HCT116 (cell line): Measurements from ENCODE around the gene NOP53. TPM values are rescaled to one million over a fixed set of nuclear protein-coding genes. Genes with fewer than 3 reads are reported as not detected.
"Not testable (repeated sequence)": the region's sequence is repeated elsewhere in the genome, so short reads cannot be mapped to it uniquely, and the experiment has no call there.

ENCODE experiments used
- ATAC-seq: fragments of 200-7000 bp; cut with Tn5 transposase; 2 replicates; pipeline ENCODE4 v1.9.1; 2020; ENCODE audit warnings: mild to moderate bottlenecking, moderate library complexity
- BruUV-seq: library from RNA; stranded (reverse); fragments of 400-500 nt; replicated peaks from 2 replicates; lab custom pipeline; 2021; lab: Mats Ljungman, UMichigan
- CTCF ChIA-PET: fragments of 300-600 bp; sonication (Branson Sonifier 250); formaldehyde crosslinking; loops from one replicate; lab custom pipeline; 2021; ENCODE audit warnings: antibody characterized with exemption; lab: Charles Lee
- POLR2A ChIA-PET: fragments of 300-600, 350-600 bp; sonication (Branson Sonifier 250); formaldehyde crosslinking; loops from one replicate; lab custom pipeline; 2021; ENCODE audit warnings: antibody characterized with exemption; lab: Charles Lee
- RAD21 ChIA-PET, 2 experiments: fragments of 300-600 bp; sonication (Branson Sonifier 250); formaldehyde crosslinking; loops; one replicate each; lab custom pipeline; 2023; ENCODE audit warnings: low total read pairs in 2 of 2; ENCODE audit not compliant: uncharacterized antibody in 2 of 2, unreplicated experiment in 2 of 2, low non-redundant PET in 1 of 2; lab: Charles Lee
- DNase-seq: peaks from one replicate; pipeline ENCODE4 v3.0.0-alpha.2; 2010; ENCODE audit warnings: low read depth, low spot score
- H2AFZ ChIP-seq: fragments of 200-600 bp; shearing (Covaris generic), sonication (generic); 2 replicates; pipeline ENCODE4 v1.6.1; 2017; ENCODE audit warnings: low read depth, mixed run types, mixed read lengths, antibody characterized with exemption, low read length; ENCODE audit not compliant: poor library complexity, severe bottlenecking
- H3K27ac ChIP-seq: 2 replicates; pipeline ENCODE4 v1.5.1; 2012; ENCODE audit warnings: low read depth, low read length
- H3K27me3 ChIP-seq: fragments of 200-600 bp; sonication (generic); 2 replicates; pipeline ENCODE4 v1.6.1; 2016; ENCODE audit warnings: mixed run types, low read length, mixed read lengths; ENCODE audit not compliant: insufficient read depth
- H3K36me3 ChIP-seq, 2 experiments: fragments of 200-500 bp in 1 of 2; fragments of 200-600 bp in 1 of 2; sonication (Bioruptor generic) in 1 of 2; sonication (generic) in 1 of 2; 2 replicates each; pipeline versions ENCODE4 v1.5.1 to v1.6.1; 2014 to 2016; ENCODE audit warnings: low read length in 2 of 2, inconsistent platforms in 1 of 2, mixed read lengths in 1 of 2, mixed run types in 1 of 2; ENCODE audit not compliant: insufficient read depth in 2 of 2, control insufficient read depth in 1 of 2
- H3K4me1 ChIP-seq, 2 experiments: fragments of 200-600 bp in 1 of 2; sonication (generic) in 1 of 2; 2 replicates each; pipeline versions ENCODE4 v1.5.1 to v1.6.1; 2012 to 2017; ENCODE audit warnings: low read length in 2 of 2, inconsistent platforms in 1 of 2, mild to moderate bottlenecking in 1 of 2, mixed read lengths in 1 of 2, mixed run types in 1 of 2, moderate library complexity in 1 of 2; ENCODE audit not compliant: insufficient read depth in 2 of 2, control insufficient read depth in 1 of 2
- H3K4me2 ChIP-seq: fragments of 200-600 bp; sonication (generic); 2 replicates; pipeline ENCODE4 v1.6.1; 2017; ENCODE audit warnings: mixed run types, low read length, mixed read lengths
- H3K4me3 ChIP-seq, 2 experiments: fragments of 200-600 bp in 1 of 2; sonication (generic) in 1 of 2; replicated peaks in 1 of 2; 2 replicates each; pipeline ENCODE4 v1.5.1; 2011 to 2016; ENCODE audit warnings: low read length in 2 of 2, control low read depth in 1 of 2, low read depth in 1 of 2, mild to moderate bottlenecking in 1 of 2, mixed read lengths in 1 of 2, mixed run types in 1 of 2
- H3K79me2 ChIP-seq: fragments of 200-600 bp; sonication (generic); 2 replicates; pipeline ENCODE4 v1.6.1; 2017; ENCODE audit warnings: mild to moderate bottlenecking, mixed run types, low read length, moderate library complexity, mixed read lengths; ENCODE audit not compliant: insufficient read depth
- H3K9ac ChIP-seq: fragments of 200-600 bp; sonication (generic); 2 replicates; pipeline ENCODE4 v1.6.1; 2016; ENCODE audit warnings: low read length, mixed read lengths
- H3K9me2 ChIP-seq: fragments of 200-600 bp; sonication (generic), shearing (Covaris generic); 2 replicates; pipeline ENCODE4 v1.6.1; 2017; ENCODE audit warnings: mixed run types, mild to moderate bottlenecking, moderate library complexity; ENCODE audit not compliant: insufficient read depth
- H3K9me3 ChIP-seq, 2 experiments: fragments of 200-500 bp in 1 of 2; fragments of 200-600 bp in 1 of 2; sonication (Bioruptor generic) in 1 of 2; sonication (generic) in 1 of 2; 2 replicates each; pipeline ENCODE4 v1.6.1; 2014 to 2017; ENCODE audit warnings: low read length in 2 of 2, mixed read lengths in 2 of 2, inconsistent platforms in 1 of 2, low read depth in 1 of 2, mild to moderate bottlenecking in 1 of 2, mixed run types in 1 of 2, moderate library complexity in 1 of 2; ENCODE audit not compliant: control insufficient read depth in 1 of 2, insufficient read depth in 1 of 2
- H4K20me1 ChIP-seq: fragments of 200-600 bp; sonication (generic), shearing (Covaris generic); 2 replicates; pipeline ENCODE4 v1.6.1; 2017; ENCODE audit warnings: mixed run types, mild to moderate bottlenecking, moderate library complexity; ENCODE audit not compliant: insufficient read depth
- ELF1 ChIP-seq: IDR thresholded peaks from 2 replicates; pipeline ENCODE4 v1.6.1; 2012; ENCODE audit warnings: low read depth, borderline replicate concordance
- FOSL1 ChIP-seq: IDR thresholded peaks from 2 replicates; pipeline ENCODE4 v1.6.1; 2012; ENCODE audit warnings: low read depth
- JUND ChIP-seq: IDR thresholded peaks from 2 replicates; pipeline ENCODE4 v1.6.1; 2012
- MAX ChIP-seq: IDR thresholded peaks from 2 replicates; pipeline ENCODE4 v1.6.1; 2012
- SIN3A ChIP-seq: IDR thresholded peaks from 2 replicates; pipeline ENCODE4 v1.6.1; 2012; ENCODE audit warnings: low read depth
- SRF ChIP-seq: IDR thresholded peaks from 2 replicates; pipeline ENCODE4 v1.6.1; 2012; ENCODE audit warnings: low read depth
- YY1 ChIP-seq: IDR thresholded peaks from 2 replicates; pipeline ENCODE4 v1.6.1; 2011; ENCODE audit warnings: low read length, low read depth, moderate library complexity, mild to moderate bottlenecking; ENCODE audit not compliant: insufficient replicate concordance; ENCODE audit errors: extremely low read depth
- ZFX ChIP-seq: fragments of 450-650 bp; IDR thresholded peaks from 2 replicates; pipeline ENCODE4 v1.6.1; 2017
- ZNF274 ChIP-seq: fragments of 200-500 bp; sonication (Bioruptor generic); IDR thresholded peaks from 2 replicates; pipeline ENCODE4 v1.6.1; 2014; ENCODE audit warnings: mild to moderate bottlenecking, low read depth, low read length, inconsistent platforms
- intact Hi-C: fragments of 100-400 bp; cut with micrococcal nuclease; formaldehyde crosslinking; loops from 2 replicates; pipeline ENCODE4 v1.10.0; 2022
- total RNA-seq: library from RNA; stranded (reverse); gene quantifications from one replicate; pipeline ENCODE4 v1.2.1, GENCODE V29; 2021; ENCODE audit not compliant: unreplicated experiment
- TF ChIP-seq, protein P1 (sequence below): IDR thresholded peaks from 2 replicates; pipeline ENCODE4 v1.6.1; 2012

The NOP53 gene
- total RNA-seq, 1 experiment from 2014 or later = 322 TPM

DNA sequence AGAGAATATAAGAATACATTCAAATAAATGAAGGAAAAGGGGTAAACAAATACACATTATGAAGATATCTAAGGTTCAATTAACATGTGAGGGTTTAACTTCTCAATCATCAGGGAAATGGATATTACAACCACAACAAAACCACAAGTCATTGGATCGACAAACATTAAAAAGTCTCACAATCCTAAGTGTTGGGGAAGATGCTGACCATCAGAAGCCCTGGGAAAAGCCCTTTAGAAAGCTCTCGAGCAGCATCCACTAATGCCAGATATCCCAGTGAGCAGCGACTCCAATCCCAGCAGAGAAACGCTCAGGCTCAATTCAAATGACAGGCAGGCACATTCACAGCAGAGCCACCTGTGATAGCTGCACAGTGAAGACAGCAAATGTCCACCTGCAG, 55.9 kb downstream of the NOP53 start:
- no peak overlapping the region for H3K27ac ChIP-seq
- H3K79me2 ChIP-seq = no peaks in the 10 kb centered on the region
- no peaks in the 10 kb centered on the region for H3K9me2 ChIP-seq
- BruUV-seq = no TSS peak
- DNase-seq (no peak), ATAC-seq (no peak)
- intact Hi-C loops = no loop called here
- no peaks in the 10 kb centered on the region; a peak in 3 of 4 replicates for H3K4me1 ChIP-seq
- H4K20me1 ChIP-seq = no peaks in the 10 kb centered on the region
- no peak for TF ChIP-seq ZFX
- TF ChIP-seq YY1 = no peak
- no peak for TF ChIP-seq FOSL1
- TF ChIP-seq MAX = no peak
- no peak for TF ChIP-seq SRF
- TF ChIP-seq, protein P1, sequence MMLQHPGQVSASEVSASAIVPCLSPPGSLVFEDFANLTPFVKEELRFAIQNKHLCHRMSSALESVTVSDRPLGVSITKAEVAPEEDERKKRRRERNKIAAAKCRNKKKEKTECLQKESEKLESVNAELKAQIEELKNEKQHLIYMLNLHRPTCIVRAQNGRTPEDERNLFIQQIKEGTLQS = no peak
- TF ChIP-seq JUND = no peak
- no peak for TF ChIP-seq ZNF274
- TF ChIP-seq SIN3A = no peak
- H3K36me3 ChIP-seq = no peaks in the 10 kb centered on the region
- ChIA-PET POLR2A (no interaction called here), CTCF (no interaction called here), RAD21 (no interaction called here)
- H3K4me2 ChIP-seq = no peak overlapping the region
- no peak overlapping the region for H3K4me3 ChIP-seq
- H3K27me3 ChIP-seq = no peaks in the 10 kb centered on the region
- no peak overlapping the region for H3K9ac ChIP-seq
- H2AFZ ChIP-seq = no peak overlapping the region
- H3K9me3 ChIP-seq = no peaks in the 10 kb centered on the region

- DNase-seq = no peak
- TF ChIP-seq JUND (no peak), ELF1 (no peak), ZFX (no peak)
- H3K27me3 ChIP-seq = no peaks in the 10 kb centered on the region
- H4K20me1 ChIP-seq = no peaks in the 10 kb centered on the region
- no peaks in the 10 kb centered on the region for H3K9me3 ChIP-seq
- no peak overlapping the region for H3K9ac ChIP-seq
- no peak overlapping the region for H3K4me2 ChIP-seq
- POLR2A ChIA-PET = no interaction called here
- no peak overlapping the region for H3K27ac ChIP-seq
- RAD21 ChIA-PET = interaction anchor here in 1 of 2 experiments (0.6 kb wide), 1 partner anchor 55 kb away, joined by 8 read pairs; no protein-coding TSS in a partner anchor
- no TSS peak for BruUV-seq
- H3K4me1 ChIP-seq = no peaks in the 10 kb centered on the region
- no peak overlapping the region for H2AFZ ChIP-seq
- ATAC-seq = no peak
- H3K36me3 ChIP-seq = no peaks in the 10 kb centered on the region
- CTCF ChIA-PET = no interaction called here
- H3K9me2 ChIP-seq = no peaks in the 10 kb centered on the region
- intact Hi-C loops = no loop called here
- no peak overlapping the region for H3K4me3 ChIP-seq
- H3K79me2 ChIP-seq = no peaks in the 10 kb centered on the region
These were observed 57.2 kb downstream of the NOP53 start for GRCh38 chr19:47802521-47803043.

GRCh38 chr19:47803148-47803547, 57.8 kb downstream of the NOP53 start:
- H2AFZ ChIP-seq, POLR2A ChIA-PET, DNase-seq, H3K27me3 ChIP-seq, H3K36me3 ChIP-seq, H3K9ac ChIP-seq, ATAC-seq, H4K20me1 ChIP-seq, RAD21 ChIA-PET, H3K4me3 ChIP-seq, H3K9me3 ChIP-seq, H3K27ac ChIP-seq, H3K4me1 ChIP-seq, CTCF ChIA-PET, intact Hi-C loops, H3K9me2 ChIP-seq, BruUV-seq, H3K4me2 ChIP-seq, H3K79me2 ChIP-seq: not testable (repeated sequence)
